Stimulated activated CD4-positive, alpha-beta T cell treated with anti-CD3 and anti-CD28 coated beads, Interleukin-2, amount 100 ng/mL, for 4 hours (primary cell): ENCODE data around the gene ITIH5.
"Not testable (repeated sequence)": the region's sequence is repeated elsewhere in the genome, so short reads cannot be mapped to it uniquely, and the experiment has no call there.

Source experiments
- DNase-seq: peaks from one replicate; pipeline ENCODE4 v3.0.0-alpha.2; 2020; ENCODE audit warnings: low read depth

ITIH5 gene

DNA sequence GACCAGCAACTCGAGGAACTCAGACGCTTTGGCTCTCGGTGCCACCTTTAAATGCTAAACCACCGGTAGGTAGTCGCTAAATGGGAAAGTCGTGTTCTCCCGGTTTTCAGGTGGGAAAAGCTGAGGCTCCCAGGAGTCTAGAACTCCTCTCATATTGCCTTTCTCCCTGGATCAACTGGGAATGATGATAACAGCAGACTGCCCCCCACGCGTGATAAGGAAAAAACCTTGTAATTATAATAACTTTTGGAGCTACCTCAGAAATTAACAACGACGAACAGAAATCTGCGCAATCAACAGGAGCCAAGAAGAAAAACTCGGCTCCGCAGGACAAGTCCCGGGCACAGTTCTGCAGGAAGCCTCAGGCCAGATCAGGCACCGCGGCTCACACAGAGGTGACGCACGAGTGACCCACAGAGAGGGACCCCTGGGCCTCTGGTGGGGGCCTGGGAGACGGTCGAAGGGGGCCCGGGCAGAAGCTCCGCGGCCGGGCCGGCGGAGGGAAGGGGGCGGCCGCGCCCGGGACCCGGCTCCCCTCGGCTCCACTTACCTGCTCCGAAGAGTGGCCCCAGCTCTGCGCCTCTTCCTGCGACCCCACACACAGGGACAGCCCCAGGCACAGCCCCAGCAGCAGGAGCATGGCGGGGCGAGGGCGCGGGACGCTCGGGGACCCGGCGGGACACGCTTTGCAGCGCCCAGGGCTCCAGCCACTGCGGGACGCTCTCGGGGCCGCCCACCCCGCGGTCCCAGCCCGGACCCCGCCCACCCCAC lies at the start of gene ITIH5:
Gene ITIH5 (minus strand): TSS at position 714 of the 771 bp plus-strand sequence. CDS start 74 bp downstream, at position 640.
- no peak for DNase-seq

DNA sequence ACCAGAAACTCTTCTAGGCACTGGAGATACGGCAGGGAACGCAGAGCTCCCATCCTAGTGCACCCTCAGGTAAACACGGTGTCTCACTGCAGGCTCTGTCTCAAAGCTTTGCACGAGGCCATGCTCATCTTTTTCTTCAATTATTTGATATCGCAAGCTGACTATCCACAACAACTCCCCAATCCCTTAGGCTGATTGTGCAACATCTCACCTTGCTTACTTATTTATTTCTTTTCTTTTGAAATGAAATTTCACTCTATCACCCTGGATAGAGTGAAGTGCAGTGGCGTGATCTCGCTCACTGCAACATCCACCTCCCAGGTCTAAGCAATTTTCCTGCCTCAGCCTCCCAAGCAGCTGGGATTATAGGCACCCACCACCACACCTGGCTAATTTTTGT lies 48.7 kb upstream of the ITIH5 start:
- DNase-seq, result no peak

- DNase-seq, result not testable (repeated sequence)
These were observed 44.3 kb upstream of the ITIH5 start for GRCh38 chr10:7711075-7711474.

DNA sequence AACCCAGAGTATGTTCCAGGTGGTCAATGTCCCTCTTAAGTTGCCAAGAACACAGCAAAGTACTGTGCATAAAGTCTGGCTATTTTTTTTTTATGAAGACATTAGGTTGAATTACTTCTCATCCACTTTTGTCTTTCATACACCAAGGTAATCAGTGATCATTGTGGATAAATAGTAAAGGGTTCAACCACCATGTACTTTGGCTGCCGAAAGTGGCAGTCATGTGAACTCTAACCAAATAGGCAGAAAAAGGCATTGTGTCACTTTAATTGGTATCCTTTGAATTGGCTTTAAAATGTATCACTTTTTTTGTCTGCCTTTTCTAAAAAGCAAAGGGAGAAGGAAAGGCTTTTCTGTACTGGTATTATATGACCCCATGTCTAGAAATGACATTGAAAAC lies 43.7 kb upstream of the ITIH5 start:
- no peak for DNase-seq

GRCh38 chr10:7708832-7709231 lies 42.1 kb upstream of the ITIH5 start:
- no peak for DNase-seq

- DNase-seq, result no peak
These were observed 41.3 kb upstream of the ITIH5 start for GRCh38 chr10:7707858-7708622.

- no peak for DNase-seq
These were observed 40.3 kb upstream of the ITIH5 start for GRCh38 chr10:7707102-7707501.

DNA sequence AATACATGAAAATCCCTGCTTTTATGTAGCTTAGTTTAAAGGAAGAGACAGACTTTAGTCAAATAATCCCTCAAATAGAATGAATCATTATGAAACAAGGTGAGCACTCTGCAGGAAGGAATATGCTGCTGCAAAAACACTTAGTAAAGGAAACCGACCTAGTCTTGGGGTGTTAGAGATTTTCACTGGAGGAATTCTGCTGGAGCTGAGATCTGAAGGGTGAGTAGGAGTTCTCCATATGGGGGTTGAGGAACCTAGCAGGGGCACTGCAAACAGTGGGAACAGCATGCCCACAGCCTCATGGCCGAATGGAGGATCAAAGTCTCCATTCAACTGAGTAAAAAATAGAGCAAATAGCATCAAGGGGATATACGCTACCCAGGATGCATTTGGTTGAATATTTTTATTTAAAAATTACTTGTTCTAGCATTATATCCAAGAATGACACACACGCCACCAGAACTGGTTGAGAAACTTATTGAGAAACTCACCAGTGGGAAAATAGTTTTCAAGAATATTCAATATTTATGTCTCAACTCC lies 39.8 kb upstream of the ITIH5 start:
- no peak for DNase-seq

DNA sequence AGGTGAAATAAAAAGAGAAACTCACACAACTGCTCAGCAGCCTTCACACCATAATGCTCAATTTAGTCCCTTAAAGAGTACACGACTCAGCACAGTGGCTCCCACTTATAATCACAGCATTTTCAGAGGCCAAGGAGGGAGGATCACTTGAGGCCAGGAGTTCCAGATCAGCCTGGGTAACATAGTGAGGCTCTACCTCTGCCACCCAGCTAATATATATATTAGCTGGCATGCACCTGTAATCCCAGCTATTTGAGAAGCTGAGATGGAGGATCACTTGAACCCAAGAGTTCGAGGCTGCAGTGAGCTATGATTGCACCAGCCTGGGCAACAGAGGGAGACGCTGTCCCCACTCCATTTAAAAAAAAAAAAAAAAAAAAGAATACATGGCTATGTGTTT lies 38.6 kb upstream of the ITIH5 start:
- no peak for DNase-seq

GRCh38 chr10:7704071-7705016 lies 37.6 kb upstream of the ITIH5 start:
- no peak for DNase-seq

GRCh38 chr10:7703140-7703539 lies 36.4 kb upstream of the ITIH5 start, which contains the start of gene ITIH2:
Gene ITIH2 (plus strand): TSS chr10:7703316. CDS start chr10:7703435, 119 bp downstream.
- DNase-seq, result no peak

DNA sequence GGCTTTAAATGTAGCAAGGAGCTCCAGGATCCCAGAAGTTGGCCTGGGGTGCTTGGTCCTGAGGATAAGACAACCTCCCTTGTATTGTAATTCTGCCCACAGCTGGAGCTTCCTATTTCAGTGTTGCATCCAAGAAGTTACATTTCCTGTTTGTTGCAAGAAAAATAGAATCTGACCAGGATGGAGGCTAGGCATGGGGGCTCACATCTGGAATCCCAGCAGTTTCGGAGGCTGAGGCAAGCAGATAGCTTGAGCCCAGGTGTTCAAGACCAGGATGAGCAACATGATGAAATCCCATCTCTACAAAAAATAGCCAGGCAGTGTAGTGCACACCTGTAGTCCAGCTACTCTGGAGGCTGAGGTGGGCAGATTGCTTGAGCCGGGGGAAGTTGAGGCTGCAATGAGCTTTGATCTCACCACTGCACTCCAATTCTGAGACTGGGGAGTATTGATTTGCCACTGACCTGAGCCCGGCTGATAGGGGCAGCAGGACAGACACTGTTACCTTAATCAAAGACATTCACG lies 35.6 kb upstream of the ITIH5 start:
- no peak for DNase-seq

DNA sequence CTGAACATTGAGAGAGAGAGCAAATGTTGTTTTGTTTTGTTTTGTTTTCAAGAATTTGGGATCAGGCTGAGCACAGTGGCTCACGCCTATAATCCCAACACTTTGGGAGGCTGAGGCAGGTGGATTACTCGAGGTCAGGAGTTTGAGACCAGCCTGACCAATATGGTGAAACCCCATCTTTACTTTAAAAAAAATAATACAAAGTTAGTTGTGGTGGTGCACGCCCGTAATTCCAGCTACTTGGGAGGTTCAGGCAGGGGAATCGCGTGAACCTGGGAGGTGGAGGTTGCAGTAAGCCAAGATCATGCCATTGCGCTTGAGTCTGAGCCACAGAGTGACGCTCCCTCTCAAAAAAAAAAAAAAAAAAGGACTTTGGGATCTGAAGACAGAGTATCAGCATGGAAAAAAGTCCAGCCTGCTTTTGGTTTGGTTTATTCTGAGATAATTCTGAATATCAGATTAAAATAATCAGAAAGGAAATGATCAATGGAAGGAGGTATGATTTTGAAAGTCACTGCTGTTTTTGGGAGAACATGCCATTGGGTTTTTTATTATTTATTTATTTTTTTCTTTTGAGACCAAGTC lies 34.5 kb upstream of the ITIH5 start:
- no peak for DNase-seq

DNA sequence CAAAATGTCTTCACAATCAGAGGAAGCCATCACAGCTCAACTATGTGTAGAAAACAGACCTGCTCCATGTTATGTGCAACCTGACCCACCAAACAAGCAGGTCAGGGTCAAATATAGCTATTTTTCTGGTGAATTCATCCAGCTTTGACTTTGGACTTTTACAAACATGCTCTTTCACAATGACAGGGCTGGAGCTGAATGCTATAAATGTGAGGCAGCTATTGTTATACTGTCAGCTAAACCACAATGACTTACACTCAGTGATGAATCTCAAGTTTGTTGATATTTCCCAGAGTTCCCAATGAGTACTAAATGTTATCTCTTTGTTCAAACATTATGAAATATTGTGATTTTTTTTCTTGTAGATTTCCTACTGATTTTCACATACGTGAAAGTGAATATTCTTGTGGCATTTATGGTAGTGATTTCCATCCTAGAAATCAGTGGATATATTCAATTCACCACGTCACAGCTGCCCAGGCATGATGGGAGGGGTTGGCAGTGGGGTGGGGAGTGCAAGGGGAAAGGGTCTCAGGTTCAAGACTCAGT lies 33.9 kb upstream of the ITIH5 start:
- no peak for DNase-seq

DNA sequence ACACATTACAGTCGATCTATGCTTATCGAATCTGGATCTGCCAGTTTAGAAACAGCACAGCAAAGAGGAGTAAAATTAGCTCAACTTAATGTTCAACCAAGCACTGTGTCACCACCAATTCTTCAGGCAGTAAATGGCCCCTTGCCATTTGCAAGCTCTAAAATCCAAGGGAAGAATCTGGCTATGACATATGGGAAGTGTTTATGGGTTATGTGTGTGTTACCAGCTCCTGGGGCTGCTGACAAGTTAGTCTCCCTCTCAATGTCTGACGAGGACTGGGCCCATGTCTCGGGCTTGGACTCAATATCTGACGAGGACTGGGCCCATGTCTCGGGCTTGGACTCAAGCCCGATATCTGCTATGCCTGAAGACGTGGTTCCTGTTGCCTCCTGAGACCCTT lies 30.7 kb upstream of the ITIH5 start:
- no peak for DNase-seq

- no peak for DNase-seq
These were observed 29.8 kb upstream of the ITIH5 start for GRCh38 chr10:7696545-7696944.

DNA sequence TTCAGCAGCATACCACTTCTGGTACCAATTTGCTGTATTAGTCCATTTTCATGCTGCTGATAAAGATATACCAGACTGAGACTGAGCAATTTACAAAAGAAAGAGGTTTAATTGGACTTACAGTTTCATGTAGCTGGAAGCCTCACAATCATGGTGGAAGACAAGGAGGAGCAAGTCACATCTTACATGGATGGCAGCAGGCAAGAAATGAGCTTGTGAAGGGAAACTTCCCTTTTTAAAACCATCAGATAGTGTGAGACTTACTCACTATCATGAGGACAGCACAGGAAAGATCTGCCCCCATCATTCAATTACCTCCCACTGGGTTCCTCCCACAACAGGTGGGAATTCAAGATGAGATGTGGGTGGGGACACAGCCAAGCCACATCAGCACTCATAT lies 26.4 kb upstream of the ITIH5 start:
- DNase-seq, result not testable (repeated sequence)

DNA sequence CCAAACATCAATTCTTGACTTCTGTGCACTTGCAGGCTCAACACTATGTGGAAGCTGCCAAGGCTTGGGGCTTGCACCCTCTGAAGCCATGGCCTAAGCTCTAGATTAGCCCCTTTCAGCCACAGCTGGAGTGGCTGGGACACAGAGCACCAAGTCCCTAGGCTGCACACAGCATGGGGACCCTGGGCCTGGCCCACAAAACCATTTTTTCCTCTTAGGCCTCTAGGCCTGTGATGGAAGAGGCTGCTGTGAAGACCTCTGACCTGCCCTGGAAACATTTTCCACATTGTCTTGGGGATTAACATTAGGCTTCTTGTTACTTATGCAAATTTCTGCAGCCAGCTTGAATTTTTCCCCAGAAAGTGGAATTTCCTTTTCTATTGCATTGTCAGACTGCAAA lies 25.6 kb upstream of the ITIH5 start:
- not testable (repeated sequence) for DNase-seq

DNA sequence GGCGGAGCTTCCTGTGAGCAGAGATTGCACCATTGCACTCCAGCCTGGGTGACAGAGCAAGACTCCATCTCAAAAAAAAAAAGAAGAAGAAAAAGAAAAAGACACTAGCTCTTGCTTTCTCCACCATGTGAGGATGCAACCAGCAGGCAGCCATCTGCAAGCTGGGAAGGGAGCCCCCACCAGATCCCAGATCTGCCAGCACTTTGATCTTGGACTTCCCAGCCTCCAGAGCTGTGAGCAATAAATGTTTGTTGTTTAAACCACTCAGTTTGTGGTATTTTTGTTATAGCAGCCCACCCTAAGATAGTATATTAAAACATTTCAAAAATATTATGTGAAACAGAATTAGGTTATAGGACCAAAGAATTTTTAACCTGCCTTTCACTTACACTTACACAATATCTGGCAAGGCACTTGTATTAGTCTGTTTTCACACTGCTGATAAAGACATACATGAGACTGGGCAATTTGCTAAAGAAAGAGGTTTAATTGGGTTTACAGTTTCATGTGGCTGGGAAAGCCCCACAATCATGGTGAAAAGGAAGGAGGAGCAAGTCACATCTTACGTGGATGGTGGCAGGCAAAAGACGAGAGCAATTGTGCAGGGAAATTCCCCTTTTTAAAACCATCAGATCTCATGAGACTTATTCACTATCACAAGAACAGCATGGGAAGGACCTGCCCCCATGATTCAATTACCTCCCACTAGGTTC lies 24.3 kb upstream of the ITIH5 start:
- not testable (repeated sequence) for DNase-seq

GRCh38 chr10:7689591-7689990 lies 22.8 kb upstream of the ITIH5 start:
- no peak for DNase-seq
